ENCODE data around the gene SLK.

- TF ChIP-seq REST (IDR thresholded peaks at IDR 0.05; ENCODE audit: insufficient read depth in 1 of 2, low read depth in 2 of 2, low read length in 1 of 2) (no peak), SIN3A (IDR thresholded peaks at IDR 0.05; ENCODE audit: borderline replicate concordance, insufficient read depth, low read depth, low read length) (no peak), CTCF (IDR thresholded peaks at IDR 0.05) (no peak)
Measured at GRCh38 chr10:103919648-103920025, 47.3 kb upstream of the SLK start.

Data from Panc1 (cell line).